Esophagus squamous epithelium (tissue), 4 donors: ENCODE results near the gene SEBOX.

ENCODE experiments used
- CTCF ChIP-seq, 6 experiments: fragments of 450-650 bp in 4 of 6; fragments of 200-600 bp in 2 of 6; sonication (generic) in 2 of 6; IDR thresholded peaks; one replicate each; pipeline ENCODE4 v1.5.1; 2016 to 2019; ENCODE audit warnings: antibody characterized with exemption in 6 of 6, mild to moderate bottlenecking in 4 of 6, moderate library complexity in 4 of 6
- POLR2A ChIP-seq, 4 donors: fragments of 450-650 bp; IDR thresholded peaks; one replicate each; pipeline ENCODE4 v1.6.1; 2017; ENCODE audit warnings: antibody characterized with exemption in 4 of 4, mild to moderate bottlenecking in 4 of 4, moderate library complexity in 3 of 4

GRCh38 chr17:28368306-28368831 is 3.4 kb upstream of the SEBOX start:
- TF ChIP-seq CTCF (IDR thresholded peaks at IDR 0.05) (no peak), POLR2A (IDR thresholded peaks at IDR 0.05) (no peak)
